ENCODE measurements around the gene SAMD11.
A peak's percentile ranks its signal among the peaks of the same experiment; 100 is the strongest.
"Not testable (repeated sequence)": the region's sequence is repeated elsewhere in the genome, so short reads cannot be mapped to it uniquely, and the experiment has no call there.

The SAMD11 gene

GRCh38 chr1:942411-942821, 18.7 kb downstream of the SAMD11 start:
- Histone ChIP-seq H3K27ac (no peak overlapping the region), H3K4me2 (peak overlapping the region; percentile 85 to 98 (median 92)), H3K4me1 (peaks cover 32 to 82% (median 75%) of the 10 kb centered on the region in 10 experiments; a peak in 19 of 20 replicates), H3K4me3 (peak overlapping the region; percentile 43 to 67 (median 56); a peak in 18 of 20 replicates), H3K9ac (peak overlapping the region in 5 of 11 experiments; percentile 28 to 58 (median 38); a peak in 6 of 22 replicates), H3K36me3 (peaks cover 29 to 42% (median 38%) of the 10 kb centered on the region in 11 experiments), H3K9me3 (replicated peaks in 1 of 11) (no peaks in the 10 kb centered on the region), H3K27me3 (peaks cover 65 to 90% (median 76%) of the 10 kb centered on the region in 11 experiments), H4K20me1 (peaks cover 14 to 100% (median 95%) of the 10 kb centered on the region in 11 experiments; a peak in 21 of 22 replicates)
- TF ChIP-seq Cebpa-rat (IDR thresholded peaks at IDR 0.05), result no peak

GRCh38 chr1:942864-943533, 19.3 kb downstream of the SAMD11 start:
- Histone ChIP-seq H3K27me3 (peaks cover 65 to 84% (median 71%) of the 10 kb centered on the region in 11 experiments), H3K9me3 (replicated peaks in 1 of 11) (no peaks in the 10 kb centered on the region), H3K36me3 (peaks cover 35 to 48% (median 44%) of the 10 kb centered on the region in 11 experiments), H4K20me1 (peaks cover 14 to 100% (median 99%) of the 10 kb centered on the region in 11 experiments; a peak in 21 of 22 replicates), H3K4me3 (peak overlapping the region in 9 of 10 experiments; percentile 43 to 67 (median 57); a peak in 12 of 20 replicates), H3K4me1 (peaks cover 32 to 78% (median 71%) of the 10 kb centered on the region in 10 experiments; a peak in 19 of 20 replicates), H3K27ac (no peak overlapping the region), H3K9ac (no peak overlapping the region; a peak in 1 of 22 replicates), H3K4me2 (peak overlapping the region; percentile 85 to 98 (median 92))
- TF ChIP-seq Cebpa-rat (IDR thresholded peaks at IDR 0.05), result no peak

- Histone ChIP-seq H3K4me2 (peak overlapping the region in 6 of 11 experiments; percentile 24 to 77 (median 62); a peak in 8 of 22 replicates), H3K27me3 (peaks cover 59 to 77% (median 64%) of the 10 kb centered on the region in 11 experiments), H3K9me3 (replicated peaks in 1 of 11) (no peaks in the 10 kb centered on the region), H3K4me1 (peaks cover 32 to 71% (median 64%) of the 10 kb centered on the region in 10 experiments; a peak in 19 of 20 replicates), H3K36me3 (peaks cover 43 to 56% (median 52%) of the 10 kb centered on the region in 11 experiments), H3K27ac (no peak overlapping the region), H3K9ac (no peak overlapping the region), H4K20me1 (peaks cover 14 to 100% (median 99%) of the 10 kb centered on the region in 11 experiments; a peak in 21 of 22 replicates), H3K4me3 (no peak overlapping the region)
- no peak for TF ChIP-seq Cebpa-rat (IDR thresholded peaks at IDR 0.05)
These were observed 20.0 kb downstream of the SAMD11 start for GRCh38 chr1:943545-944340.

GRCh38 chr1:944341-945325, 20.9 kb downstream of the SAMD11 start:
- no peak for TF ChIP-seq Cebpa-rat (IDR thresholded peaks at IDR 0.05)
- H3K36me3 ChIP-seq, result peaks cover 52 to 65% (median 61%) of the 10 kb centered on the region in 11 experiments
- H3K9me3 ChIP-seq (replicated peaks in 1 of 11), result no peaks in the 10 kb centered on the region
- H3K4me1 ChIP-seq, result peaks cover 32 to 62% (median 55%) of the 10 kb centered on the region in 10 experiments; a peak in 19 of 20 replicates
- H3K27me3 ChIP-seq, result peaks cover 50 to 68% (median 55%) of the 10 kb centered on the region in 11 experiments
- H3K4me2 ChIP-seq, result peak overlapping the region in 9 of 11 experiments; percentile 24 to 77 (median 52); a peak in 17 of 22 replicates
- H3K4me3 ChIP-seq, result no peak overlapping the region; a peak in 1 of 20 replicates
- H3K27ac ChIP-seq, result no peak overlapping the region
- peaks cover 19 to 100% (median 99%) of the 10 kb centered on the region in 11 experiments; a peak in 21 of 22 replicates for H4K20me1 ChIP-seq
- H3K9ac ChIP-seq, result peak overlapping the region in 2 of 11 experiments; percentile 2 to 35; a peak in 1 of 22 replicates

GRCh38 chr1:945688-946556, 22.2 kb downstream of the SAMD11 start:
- peaks cover 19 to 49% (median 42%) of the 10 kb centered on the region in 10 experiments; a peak in 19 of 20 replicates for H3K4me1 ChIP-seq
- peaks cover 64 to 78% (median 74%) of the 10 kb centered on the region in 11 experiments for H3K36me3 ChIP-seq
- H3K27me3 ChIP-seq, result peaks cover 37 to 55% (median 42%) of the 10 kb centered on the region in 11 experiments
- H3K9ac ChIP-seq, result no peak overlapping the region
- H3K9me3 ChIP-seq (replicated peaks in 1 of 11), result no peaks in the 10 kb centered on the region
- peaks cover 32 to 100% (median 99%) of the 10 kb centered on the region in 11 experiments; a peak in 21 of 22 replicates for H4K20me1 ChIP-seq
- no peak overlapping the region for H3K27ac ChIP-seq
- no peak for TF ChIP-seq Cebpa-rat (IDR thresholded peaks at IDR 0.05)
- H3K4me3 ChIP-seq, result no peak overlapping the region
- peak overlapping the region in 9 of 11 experiments; percentile 24 to 77 (median 52); a peak in 17 of 22 replicates for H3K4me2 ChIP-seq

GRCh38 chr1:946811-947210, 23.1 kb downstream of the SAMD11 start:
- not testable (repeated sequence) for H3K4me3 ChIP-seq; H3K9ac ChIP-seq; H3K4me2 ChIP-seq; H3K27ac ChIP-seq; H3K9me3 ChIP-seq (replicated peaks in 1 of 11)
- peaks cover 34 to 100% (median 99%) of the 10 kb centered on the region in 11 experiments; a peak in 21 of 22 replicates for H4K20me1 ChIP-seq
- H3K36me3 ChIP-seq, result peaks cover 73 to 86% (median 82%) of the 10 kb centered on the region in 11 experiments
- peaks cover 28 to 46% (median 33%) of the 10 kb centered on the region in 11 experiments for H3K27me3 ChIP-seq
- peaks cover 11 to 41% (median 34%) of the 10 kb centered on the region in 10 experiments; a peak in 19 of 20 replicates for H3K4me1 ChIP-seq

- Histone ChIP-seq H3K27me3 (peaks cover 17 to 34% (median 22%) of the 10 kb centered on the region in 11 experiments), H3K4me1 (peaks cover 1 to 30% (median 24%) of the 10 kb centered on the region in 10 experiments; a peak in 19 of 20 replicates), H3K9me3 (replicated peaks in 1 of 11) (no peaks in the 10 kb centered on the region), H3K9ac (no peak overlapping the region), H3K27ac (no peak overlapping the region), H3K4me2 (no peak overlapping the region), H3K36me3 (peaks cover 85 to 98% (median 94%) of the 10 kb centered on the region in 11 experiments), H4K20me1 (peaks cover 34 to 100% (median 100%) of the 10 kb centered on the region in 11 experiments; a peak in 21 of 22 replicates), H3K4me3 (no peak overlapping the region)
- TF ChIP-seq Cebpa-rat (IDR thresholded peaks at IDR 0.05), result no peak
These were observed 24.2 kb downstream of the SAMD11 start for GRCh38 chr1:947958-948357.
